Epithelial cell of proximal tubule (primary cell): ENCODE results near the gene CAPS. TPM values are rescaled to one million over a fixed set of nuclear protein-coding genes. Genes with fewer than 3 reads are reported as not detected.

Experiments used
- DNase-seq: peaks from one replicate; pipeline ENCODE4 v3.0.0-alpha.2; 2011; ENCODE audit warnings: low read depth
- H3K4me3 ChIP-seq: 2 replicates; pipeline ENCODE4 v1.5.1; 2011; ENCODE audit warnings: low read depth, mild to moderate bottlenecking, low read length
- total RNA-seq: library from RNA; depleted of rRNA; stranded (reverse); fragments of >200 nt; gene quantifications from 2 replicates; pipeline ENCODE4 v1.2.3, GENCODE V29; 2015
- TF ChIP-seq, protein P1 (sequence below): conservative IDR thresholded peaks from 2 replicates; pipeline ENCODE4 v1.5.1; 2012; ENCODE audit warnings: low read depth, mild to moderate bottlenecking, low read length

Gene CAPS
- total RNA-seq, 1 donor from 2014 or later = 4.2 TPM

DNA sequence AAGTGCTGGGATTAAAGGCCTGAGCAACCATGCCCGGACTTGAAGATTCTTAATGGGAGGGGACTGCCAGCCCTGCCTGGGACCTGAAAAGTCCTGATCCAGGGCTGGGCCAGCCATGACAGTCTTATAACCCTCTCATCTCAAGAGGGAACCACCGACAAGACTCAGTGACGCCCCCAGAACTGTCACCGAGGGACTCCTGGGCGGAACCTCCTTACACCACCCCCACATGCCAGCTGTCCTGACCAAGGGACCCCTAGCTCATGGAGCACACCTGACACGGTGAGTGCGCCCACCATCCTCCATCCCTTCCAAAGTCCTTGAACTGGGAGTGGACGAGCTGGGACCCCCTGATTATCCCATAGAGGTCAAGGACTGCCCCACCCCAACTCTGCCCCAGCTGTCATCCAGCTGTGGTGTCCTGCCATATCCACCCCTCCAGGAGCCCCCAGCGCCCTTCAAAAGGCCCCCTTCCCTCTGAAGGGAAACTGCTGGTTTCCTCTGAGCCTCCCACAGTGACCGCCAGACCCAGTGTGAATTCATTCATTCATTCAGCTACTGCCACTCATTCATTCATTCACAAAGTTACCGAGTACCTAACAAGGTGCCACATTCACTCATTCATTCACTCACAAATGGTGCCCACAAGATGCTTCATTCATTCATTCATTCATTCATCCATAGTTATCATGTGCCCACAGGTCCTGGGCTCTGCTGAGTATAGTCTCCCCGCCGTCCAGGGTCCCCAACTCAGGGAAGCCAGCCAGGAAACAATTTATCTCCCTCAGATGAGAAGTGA, 14.1 kb upstream of the CAPS start:
- no peak overlapping the region for H3K4me3 ChIP-seq
- no peak for DNase-seq
- TF ChIP-seq, protein P1, sequence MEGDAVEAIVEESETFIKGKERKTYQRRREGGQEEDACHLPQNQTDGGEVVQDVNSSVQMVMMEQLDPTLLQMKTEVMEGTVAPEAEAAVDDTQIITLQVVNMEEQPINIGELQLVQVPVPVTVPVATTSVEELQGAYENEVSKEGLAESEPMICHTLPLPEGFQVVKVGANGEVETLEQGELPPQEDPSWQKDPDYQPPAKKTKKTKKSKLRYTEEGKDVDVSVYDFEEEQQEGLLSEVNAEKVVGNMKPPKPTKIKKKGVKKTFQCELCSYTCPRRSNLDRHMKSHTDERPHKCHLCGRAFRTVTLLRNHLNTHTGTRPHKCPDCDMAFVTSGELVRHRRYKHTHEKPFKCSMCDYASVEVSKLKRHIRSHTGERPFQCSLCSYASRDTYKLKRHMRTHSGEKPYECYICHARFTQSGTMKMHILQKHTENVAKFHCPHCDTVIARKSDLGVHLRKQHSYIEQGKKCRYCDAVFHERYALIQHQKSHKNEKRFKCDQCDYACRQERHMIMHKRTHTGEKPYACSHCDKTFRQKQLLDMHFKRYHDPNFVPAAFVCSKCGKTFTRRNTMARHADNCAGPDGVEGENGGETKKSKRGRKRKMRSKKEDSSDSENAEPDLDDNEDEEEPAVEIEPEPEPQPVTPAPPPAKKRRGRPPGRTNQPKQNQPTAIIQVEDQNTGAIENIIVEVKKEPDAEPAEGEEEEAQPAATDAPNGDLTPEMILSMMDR = no peak

DNA sequence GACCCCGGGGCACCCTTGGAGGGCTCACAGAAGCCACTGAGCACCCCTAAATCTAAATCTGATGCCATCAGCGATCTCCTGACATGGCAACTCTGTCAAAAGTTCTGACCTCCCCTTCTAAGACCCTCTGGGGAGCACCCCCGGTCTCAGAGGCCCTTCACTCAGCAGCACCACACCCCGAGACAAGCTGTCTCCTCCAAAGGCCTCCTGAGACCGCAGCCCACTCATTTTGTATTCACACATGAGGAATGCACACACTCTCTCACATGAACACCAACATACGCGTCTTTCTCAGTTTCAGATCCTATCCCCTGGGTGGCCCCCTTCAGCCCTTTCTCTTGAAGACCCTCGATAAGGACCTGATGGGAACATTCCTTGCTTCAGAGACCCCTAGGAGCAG, 13.1 kb upstream of the CAPS start:
- no peak for DNase-seq
- TF ChIP-seq, protein P1 = no peak

DNA sequence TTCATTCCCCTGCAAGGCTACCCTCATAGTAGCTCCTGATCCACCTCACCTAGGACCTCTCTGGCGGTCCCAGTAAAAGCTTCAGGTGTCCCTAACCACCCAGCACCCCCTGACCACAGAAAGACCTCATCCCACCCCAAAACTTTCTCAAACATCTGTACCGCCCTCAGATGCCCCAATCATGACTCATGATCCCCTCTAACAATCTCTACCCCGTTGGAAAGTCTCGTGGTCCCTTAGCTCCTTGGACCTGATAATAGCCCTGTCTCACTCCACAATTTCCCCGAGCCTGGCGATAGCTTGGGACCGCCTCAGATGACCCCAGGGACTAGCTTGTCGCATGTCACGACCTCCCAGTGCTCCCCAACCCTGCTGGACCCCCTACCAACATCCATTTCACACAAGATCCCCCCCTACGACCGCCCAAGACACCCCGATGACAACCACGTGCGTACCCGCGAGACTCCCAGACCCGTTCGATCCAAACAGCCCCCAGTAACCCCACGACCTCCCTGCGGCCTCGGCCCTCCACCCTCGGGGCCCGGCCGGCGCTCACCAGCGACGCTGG, 10.9 kb upstream of the CAPS start:
- TF ChIP-seq, protein P1 = no peak
- DNase-seq = no peak
- H3K4me3 ChIP-seq = peak overlapping the region; percentile 100

More for the DNA sequence above, 13.1 kb upstream of the CAPS start:
- H3K4me3 ChIP-seq = no peak overlapping the region

DNA sequence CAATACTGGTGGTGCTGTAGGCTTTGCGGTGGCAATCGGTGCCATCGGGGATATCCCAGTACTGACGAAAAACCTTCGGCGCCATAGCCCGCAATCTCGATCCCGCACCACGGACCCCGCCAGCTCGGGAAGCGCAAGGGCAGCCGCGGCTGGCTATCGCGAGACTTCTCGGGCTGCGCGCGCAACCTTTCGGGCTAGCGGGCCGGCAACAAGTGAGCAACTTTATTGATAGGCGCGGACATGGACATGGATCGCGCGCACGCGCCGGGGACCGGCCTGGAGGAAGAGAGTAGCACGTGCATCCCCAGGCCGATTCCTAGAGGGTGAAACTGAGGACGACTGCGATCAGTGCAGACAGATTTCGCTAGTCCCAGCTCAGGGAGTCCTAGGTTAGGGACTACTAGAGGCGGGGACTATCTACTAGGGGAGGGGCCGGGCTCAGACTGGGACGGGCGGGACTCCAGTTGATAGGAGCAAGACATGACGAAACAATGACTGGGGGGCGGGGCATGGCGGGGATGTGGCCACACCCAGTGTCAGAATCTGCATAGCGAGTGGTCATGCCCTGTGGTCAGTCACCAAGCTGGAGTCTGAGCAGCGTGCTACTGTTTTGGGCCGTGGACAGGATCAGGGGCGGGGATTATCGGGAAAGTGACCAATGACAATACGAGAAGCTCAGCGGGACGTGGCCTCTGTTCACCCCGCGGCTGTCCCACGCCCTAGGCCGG, 10.3 kb upstream of the CAPS start, which contains the start of gene NDUFA11:
TSS of gene NDUFA11 (minus strand) at position 167 of the 728 bp plus-strand sequence. CDS start at position 85, 82 bp downstream.
- peak within 1 kb of the TSS; percentile 100 for H3K4me3 ChIP-seq
- DNase-seq = no peak

DNA sequence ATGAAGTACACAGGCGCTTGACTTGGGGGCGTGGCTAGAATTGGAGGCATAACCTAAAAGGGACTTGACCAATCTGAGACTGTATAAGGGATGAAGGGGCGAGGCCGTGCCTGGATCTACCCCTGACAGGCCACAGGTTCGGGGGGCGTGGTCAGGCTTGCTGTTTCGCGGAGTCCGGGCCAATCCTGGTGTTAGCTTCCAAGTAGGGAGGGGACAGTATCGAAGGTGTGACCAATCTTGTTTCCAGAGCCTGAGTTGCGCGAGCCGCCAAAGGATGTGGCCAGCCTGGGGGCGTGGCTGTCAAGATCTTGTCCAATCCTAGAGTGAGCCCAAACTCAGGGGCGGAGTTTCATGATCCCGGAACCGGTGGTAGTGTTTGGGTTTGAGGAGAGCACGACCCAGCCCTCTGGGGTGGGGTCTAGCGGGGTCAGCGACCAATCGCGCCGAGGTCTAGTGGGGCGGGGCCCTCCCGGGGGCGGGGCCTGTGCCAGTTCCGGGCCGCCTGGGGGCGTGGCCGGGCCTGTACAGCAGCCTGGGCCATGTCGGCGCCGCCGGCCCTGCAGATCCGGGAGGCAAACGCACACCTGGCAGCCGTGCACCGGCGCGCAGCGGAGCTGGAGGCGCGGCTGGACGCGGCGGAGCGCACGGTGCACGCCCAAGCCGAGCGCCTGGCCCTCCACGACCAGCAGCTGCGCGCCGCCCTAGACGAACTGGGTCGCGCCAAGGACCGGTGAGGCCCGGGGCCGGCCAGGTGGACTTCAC, 9.5 kb upstream of the CAPS start, which contains the start of gene VMAC:
TSS of gene VMAC (plus strand) at position 521 of the 762 bp plus-strand sequence. CDS start at position 540, 19 bp downstream.
- TF ChIP-seq, protein P1 = no peak
- peak within 1 kb of the TSS; percentile 100 for H3K4me3 ChIP-seq

More for the DNA sequence above, 10.3 kb upstream of the CAPS start, which contains the start of gene NDUFA11:
- TF ChIP-seq, protein P1 = no peak

DNA sequence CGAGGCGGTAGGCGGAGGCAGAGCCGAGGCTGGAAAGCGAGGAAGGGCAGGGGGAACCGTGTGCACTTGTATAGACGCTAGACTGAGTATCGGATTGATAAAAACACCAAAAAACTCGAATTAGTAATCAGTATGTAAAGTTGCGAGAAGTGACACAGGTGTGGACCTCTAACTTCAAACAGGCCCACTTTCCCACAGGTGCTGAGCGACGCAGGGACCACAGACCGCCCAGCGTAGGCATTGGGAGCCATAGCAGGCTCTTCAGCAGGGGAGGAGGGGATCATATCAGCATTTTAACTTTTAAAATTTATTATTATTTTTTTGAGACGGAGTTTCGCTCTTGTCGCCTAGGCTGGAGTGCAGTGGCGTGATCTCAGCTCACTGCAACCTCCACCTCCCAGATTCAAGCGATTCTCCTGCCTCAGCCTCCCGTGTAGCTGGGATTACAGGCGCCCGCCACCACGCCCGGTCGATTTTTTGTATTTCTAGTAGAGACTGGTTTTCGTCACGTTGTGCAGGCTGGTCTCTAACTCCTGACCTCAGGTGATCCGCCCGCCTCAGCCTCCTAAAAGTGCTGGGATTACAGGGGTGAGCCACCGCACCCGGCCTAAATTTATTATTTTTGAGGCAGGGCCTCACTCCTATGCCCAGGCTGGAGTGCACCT, 8.8 kb upstream of the CAPS start:
- TF ChIP-seq, protein P1 = no peak
- DNase-seq = no peak
- peak overlapping the region; percentile 88 for H3K4me3 ChIP-seq

More for the DNA sequence above, 9.5 kb upstream of the CAPS start, which contains the start of gene VMAC:
- DNase-seq = peak; percentile 99
